ENCODE results near the gene RMDN3. TPM values are rescaled to one million over a fixed set of nuclear protein-coding genes. Genes with fewer than 3 reads are reported as not detected.
A peak's percentile ranks its signal among the peaks of the same experiment; 100 is the strongest.

The RMDN3 gene
- total RNA-seq, 1 experiment from 2014 or later, result 28.3 TPM

DNA sequence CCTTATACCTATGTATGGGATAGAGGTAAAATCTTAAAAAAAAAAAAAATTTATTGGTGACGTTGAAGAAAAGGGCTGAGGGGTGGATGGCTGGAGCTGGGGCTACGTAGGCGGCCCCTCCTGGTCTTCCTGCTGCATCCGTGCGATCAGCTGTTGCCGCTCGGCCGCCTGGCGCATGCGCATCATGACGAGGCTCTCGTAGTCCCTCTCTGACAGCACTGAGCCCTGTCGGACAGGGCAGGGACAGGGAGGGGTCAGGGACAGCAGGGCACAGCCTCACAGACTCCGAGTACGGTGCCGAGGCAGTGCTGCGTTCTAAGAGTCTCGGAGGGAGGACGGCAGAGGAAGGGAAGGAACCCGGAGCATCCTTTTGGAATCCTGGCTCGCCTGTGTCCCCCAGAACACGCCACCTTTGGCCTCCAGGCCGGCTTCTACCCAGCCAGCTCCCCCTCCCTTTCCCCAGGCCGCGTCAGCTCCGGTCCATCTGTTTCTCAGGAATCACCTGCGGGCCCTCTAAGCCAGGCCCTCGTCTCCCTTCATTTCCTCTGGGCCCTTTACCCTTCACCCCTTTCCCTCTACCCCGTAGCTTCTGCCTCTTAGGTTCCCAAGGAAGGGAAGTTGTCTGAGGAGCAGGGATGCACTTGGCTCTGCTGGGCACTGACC lies 12.9 kb upstream of the RMDN3 start:
- Histone ChIP-seq H3K23me2 (ENCODE audit: insufficient read length, low read depth, low read length, poor library complexity, severe bottlenecking) (no peaks in the 10 kb centered on the region), H3K27me3 (ENCODE audit: insufficient read depth, low read length) (no peaks in the 10 kb centered on the region), H3K56ac (ENCODE audit: insufficient read length, low read depth, low read length) (no peak overlapping the region), H2AK5ac (ENCODE audit: insufficient read length, low read length) (no peak overlapping the region), H3K79me1 (ENCODE audit: insufficient read depth, low read depth, low read length, poor library complexity, severe bottlenecking) (no peaks in the 10 kb centered on the region), H3K4ac (ENCODE audit: low read depth, low read length) (no peak overlapping the region), H2BK20ac (ENCODE audit: low read depth, low read length, poor library complexity, severe bottlenecking) (no peak overlapping the region), H4K91ac (ENCODE audit: insufficient read length, low read depth, low read length) (no peak overlapping the region), H2BK5ac (ENCODE audit: insufficient read length, low read length) (no peak overlapping the region), H3K18ac (ENCODE audit: insufficient read length, low read depth, low read length) (no peak overlapping the region), H3T11ph (ENCODE audit: low read length) (no peak overlapping the region), H2BK12ac (ENCODE audit: insufficient read length, low read depth, low read length) (no peak overlapping the region), H4K5ac (ENCODE audit: insufficient read length, low read depth, low read length) (no peak overlapping the region), H3K9ac (ENCODE audit: extremely low read depth, insufficient read length, low read length) (no peak overlapping the region), H3K4me1 (ENCODE audit: insufficient read depth, low read length) (peaks cover 4% of the 10 kb centered on the region; the same call in 1 of the 2 replicates), H3K4me2 (ENCODE audit: insufficient read depth, insufficient read length, low read length) (no peak overlapping the region), H2BK15ac (ENCODE audit: low read depth, low read length) (no peak overlapping the region), H4K8ac (replicated peaks; ENCODE audit: insufficient read length, low read depth, low read length) (no peak overlapping the region), H3K14ac (ENCODE audit: insufficient read depth, low read length) (no peak overlapping the region), H2BK120ac (ENCODE audit: low read depth, low read length, poor library complexity, severe bottlenecking) (no peak overlapping the region), H4K20me1 (ENCODE audit: control insufficient read depth, insufficient read depth, insufficient read length) (no peaks in the 10 kb centered on the region), H3K27ac (ENCODE audit: insufficient read length, low read depth, low read length) (no peak overlapping the region), H2AFZ (ENCODE audit: low read length) (no peak overlapping the region), H3K79me2 (ENCODE audit: insufficient read depth, low read length) (no peaks in the 10 kb centered on the region), H3K23ac (ENCODE audit: insufficient read length, low read depth, low read length) (no peak overlapping the region), H3K9me3 (ENCODE audit: control insufficient read depth, low read depth, low read length) (no peaks in the 10 kb centered on the region)
- H3K27me3 Mint-ChIP-seq (ENCODE audit: low read depth), result peaks cover 3% of the 10 kb centered on the region
- H3K36me3 Mint-ChIP-seq (ENCODE audit: insufficient read depth in 1 of 3, low read depth in 3 of 3), result peaks cover 0 to 14% (median 0%) of the 10 kb centered on the region in 3 experiments; a peak in 6 of 7 replicates
- no CpG with 5 or more reads among the region's 29 CpGs for WGBS (ENCODE audit: extremely low coverage, insufficient read length, low lambda C conversion rate)
- H3K9me3 Mint-ChIP-seq, result no peaks in the 10 kb centered on the region
- H3K4me1 Mint-ChIP-seq, result peaks cover 29% of the 10 kb centered on the region in 2 experiments
- peak overlapping the region in 1 of 2 experiments; percentile 20; a peak in 2 of 5 replicates for H3K4me3 Mint-ChIP-seq
- TF ChIP-seq, protein P1, sequence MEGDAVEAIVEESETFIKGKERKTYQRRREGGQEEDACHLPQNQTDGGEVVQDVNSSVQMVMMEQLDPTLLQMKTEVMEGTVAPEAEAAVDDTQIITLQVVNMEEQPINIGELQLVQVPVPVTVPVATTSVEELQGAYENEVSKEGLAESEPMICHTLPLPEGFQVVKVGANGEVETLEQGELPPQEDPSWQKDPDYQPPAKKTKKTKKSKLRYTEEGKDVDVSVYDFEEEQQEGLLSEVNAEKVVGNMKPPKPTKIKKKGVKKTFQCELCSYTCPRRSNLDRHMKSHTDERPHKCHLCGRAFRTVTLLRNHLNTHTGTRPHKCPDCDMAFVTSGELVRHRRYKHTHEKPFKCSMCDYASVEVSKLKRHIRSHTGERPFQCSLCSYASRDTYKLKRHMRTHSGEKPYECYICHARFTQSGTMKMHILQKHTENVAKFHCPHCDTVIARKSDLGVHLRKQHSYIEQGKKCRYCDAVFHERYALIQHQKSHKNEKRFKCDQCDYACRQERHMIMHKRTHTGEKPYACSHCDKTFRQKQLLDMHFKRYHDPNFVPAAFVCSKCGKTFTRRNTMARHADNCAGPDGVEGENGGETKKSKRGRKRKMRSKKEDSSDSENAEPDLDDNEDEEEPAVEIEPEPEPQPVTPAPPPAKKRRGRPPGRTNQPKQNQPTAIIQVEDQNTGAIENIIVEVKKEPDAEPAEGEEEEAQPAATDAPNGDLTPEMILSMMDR (conservative IDR thresholded peaks at IDR 0.05), result no peak
- DNase-seq, result no peak
- peak overlapping the region in 2 of 3 experiments; percentile 39 to 68; a peak in 1 of 7 replicates for H3K27ac Mint-ChIP-seq

Measured in H9 (cell line).